ENCODE results near the gene CDKN1A.

- TF ChIP-seq CTCF (IDR thresholded peaks at IDR 0.05 in 4 of 5, conservative IDR thresholded peaks at IDR 0.05 in 1 of 5): no peak
- no peak for TF ChIP-seq POLR2A (IDR thresholded peaks at IDR 0.05)
Observed at GRCh38 chr6:36685926-36686667, 7.6 kb downstream of the CDKN1A start.
